Stomach (tissue), 4 donors: ENCODE measurements around the gene ELF4.
A peak's percentile ranks its signal among the peaks of the same experiment; 100 is the strongest.

Experiments
- CTCF ChIP-seq, 7 experiments: fragments of 450-650 bp in 4 of 7; fragments of 200-600 bp in 3 of 7; sonication (generic) in 3 of 7; IDR thresholded peaks; one replicate each; pipeline ENCODE4 v1.5.1; 2016 to 2019; ENCODE audit warnings: antibody characterized with exemption in 7 of 7, control low read depth in 2 of 7, mild to moderate bottlenecking in 1 of 7
- POLR2A ChIP-seq, 4 donors: fragments of 450-650 bp; IDR thresholded peaks; one replicate each; pipeline ENCODE4 v1.6.1; 2016; ENCODE audit warnings: antibody characterized with exemption in 4 of 4, control low read depth in 2 of 4, mild to moderate bottlenecking in 1 of 4, moderate library complexity in 1 of 4

GRCh38 chrX:130120746-130121504 is 10.6 kb upstream of the ELF4 start:
- TF ChIP-seq CTCF (IDR thresholded peaks at IDR 0.05) (peak in 5 of 7 experiments; percentile 37 to 73 (median 54)), POLR2A (IDR thresholded peaks at IDR 0.05) (no peak)
